ENCODE results near the gene RNF213.
"Not testable (repeated sequence)": the region's sequence is repeated elsewhere in the genome, so short reads cannot be mapped to it uniquely, and the experiment has no call there.

The RNF213 gene

DNA sequence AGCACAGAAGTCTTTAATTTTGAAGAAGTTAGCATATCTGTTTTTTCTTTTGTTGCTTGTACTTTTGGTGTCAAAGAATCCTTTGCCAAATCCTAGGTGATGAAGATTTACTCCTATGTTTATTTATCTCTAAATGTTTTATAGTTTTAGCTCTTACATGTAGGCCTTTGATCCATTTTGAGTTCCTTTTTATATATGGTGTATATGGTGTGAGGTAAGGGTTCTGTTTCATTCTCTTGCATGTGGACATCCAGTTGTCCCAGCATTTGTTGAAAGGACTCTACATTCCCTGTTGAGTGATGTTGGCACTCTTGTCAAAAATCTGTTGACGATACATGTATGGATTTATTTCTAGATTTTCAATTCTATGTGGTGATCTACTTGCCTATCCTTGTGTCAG is 62.2 kb downstream of the RNF213 start:
- no peak for DNase-seq

DNA sequence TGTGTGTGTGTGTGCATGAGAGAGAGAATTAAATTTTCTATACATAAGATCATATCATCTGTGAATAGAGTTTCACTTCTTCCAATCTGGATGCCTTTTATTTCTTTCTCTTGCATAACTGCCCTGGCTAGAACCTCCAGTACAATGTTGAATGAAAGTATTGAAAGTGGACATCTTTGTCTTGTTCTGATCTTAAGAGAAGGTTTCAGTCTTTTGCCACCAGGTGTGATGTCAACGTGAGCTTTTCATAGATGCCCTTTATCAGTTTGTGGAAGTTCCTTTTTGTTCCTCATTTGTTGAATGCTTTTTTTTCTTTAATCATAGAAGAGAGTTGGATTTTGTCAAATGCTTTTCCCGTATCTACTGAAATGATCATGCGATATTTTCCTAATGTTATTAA is 63.3 kb downstream of the RNF213 start:
- DNase-seq = no peak

DNA sequence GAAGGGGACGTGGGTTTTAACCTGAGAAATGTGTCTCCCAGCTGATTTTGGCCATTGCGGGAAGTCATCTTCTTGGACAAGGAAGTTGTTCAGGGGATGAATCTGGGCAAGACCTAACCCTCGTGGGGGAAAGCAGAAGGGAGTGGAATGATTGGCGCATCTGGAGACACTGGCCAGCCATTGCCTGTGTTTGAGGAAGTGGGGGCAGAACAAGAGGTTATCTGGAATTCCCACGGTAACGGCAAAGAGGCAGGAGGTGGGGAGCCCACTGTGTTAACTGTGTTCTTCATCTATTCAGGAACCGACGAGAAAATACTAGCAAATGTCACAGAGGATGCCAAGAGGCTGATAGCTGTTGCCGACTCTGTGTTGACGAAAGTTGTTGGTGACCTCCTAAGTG is 66.9 kb downstream of the RNF213 start:
- no peak for DNase-seq

DNA sequence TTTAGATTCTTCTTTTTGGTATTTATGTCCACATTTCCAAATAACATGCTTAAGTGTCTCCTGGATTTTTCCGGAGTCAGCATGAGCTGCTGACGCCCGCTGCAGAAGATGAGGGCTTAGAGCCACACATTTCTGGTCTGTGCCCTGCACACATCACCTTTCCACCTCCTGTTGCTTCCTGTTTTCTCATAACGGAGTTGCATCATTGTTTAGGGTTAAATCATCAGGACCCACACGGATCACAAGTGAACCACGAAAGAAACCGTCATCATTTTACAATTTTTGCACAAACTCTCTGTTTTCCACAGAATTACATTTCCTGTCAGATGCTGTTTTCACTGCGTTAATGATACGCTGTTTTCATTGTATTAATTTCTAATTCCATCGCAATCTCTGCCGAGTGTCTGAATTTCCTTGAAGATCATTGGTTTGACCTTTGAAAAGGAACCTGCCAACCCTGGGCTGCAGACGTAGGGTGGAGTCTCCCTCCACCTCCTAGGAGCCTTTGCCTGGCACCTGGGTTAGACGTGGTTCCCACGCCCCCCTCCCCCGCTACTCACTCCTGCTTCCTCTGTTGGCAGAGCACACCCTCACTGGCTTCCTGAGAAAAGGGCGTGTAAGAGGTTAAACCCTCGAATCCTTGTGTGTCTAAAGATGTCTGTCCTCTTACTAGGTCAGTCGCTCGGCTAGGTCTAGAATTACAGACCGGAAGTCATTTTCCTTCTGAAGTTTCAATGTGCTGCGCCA is 68.2 kb downstream of the RNF213 start:
- DNase-seq = no peak

DNA sequence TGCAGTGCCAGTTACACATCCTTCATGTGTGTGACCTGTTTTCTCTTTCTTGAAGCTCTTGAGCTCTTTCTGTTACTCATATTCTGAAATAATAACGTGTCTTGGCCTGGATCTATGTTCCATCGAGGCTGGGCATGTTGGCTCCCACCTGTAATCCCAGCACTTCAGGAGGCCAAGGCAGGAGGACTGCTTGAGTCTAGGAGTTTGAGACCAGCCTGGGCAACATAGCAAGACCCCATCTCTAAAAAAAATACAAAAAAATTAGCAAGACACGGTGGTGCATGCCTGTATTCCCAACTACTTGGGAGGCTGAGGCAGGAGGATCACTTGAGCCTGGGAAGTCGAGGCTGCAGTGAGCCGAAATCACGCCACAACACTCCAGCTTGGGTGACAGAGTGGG is 68.8 kb downstream of the RNF213 start:
- DNase-seq = not testable (repeated sequence)

DNA sequence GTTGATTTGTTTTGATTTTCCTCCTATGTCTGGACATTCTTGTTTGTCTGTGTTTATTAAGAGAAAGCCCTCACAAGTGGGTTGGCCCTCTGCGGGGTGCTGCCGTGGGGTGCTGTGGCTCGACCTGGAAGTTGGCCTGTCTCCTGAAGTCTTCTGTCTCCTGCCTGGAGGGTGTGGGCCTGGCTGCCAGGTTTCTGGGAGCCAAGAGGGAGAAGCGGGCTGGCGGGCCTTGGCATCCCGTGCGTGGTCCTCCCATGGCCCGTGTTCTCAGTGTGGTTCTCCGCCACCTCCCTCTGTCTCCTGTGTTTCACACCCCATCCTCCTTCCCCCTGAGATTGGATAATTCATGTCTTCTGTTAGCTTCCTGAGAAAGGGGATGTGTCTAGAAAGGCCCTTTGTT is 69.6 kb downstream of the RNF213 start:
- no peak for DNase-seq

DNA sequence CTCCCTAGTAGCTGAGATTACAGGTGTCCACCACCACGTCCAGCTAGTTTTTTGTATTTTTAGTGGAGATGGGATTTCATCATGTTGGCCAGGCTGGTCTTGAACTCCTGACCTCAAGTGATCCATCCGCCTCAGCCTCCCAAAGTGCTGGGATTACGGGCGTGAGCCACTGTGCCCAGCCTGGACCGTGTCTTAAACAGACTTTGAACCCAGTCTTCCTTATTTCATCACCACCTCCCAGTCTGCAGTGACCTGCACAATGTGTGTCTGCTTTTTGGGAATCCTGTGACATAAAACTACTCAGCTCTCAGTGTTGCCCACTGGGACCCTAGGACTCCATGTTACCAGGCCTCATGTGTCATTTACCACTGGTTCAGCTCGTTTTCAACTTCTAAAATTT is 70.3 kb downstream of the RNF213 start:
- DNase-seq = not testable (repeated sequence)

DNA sequence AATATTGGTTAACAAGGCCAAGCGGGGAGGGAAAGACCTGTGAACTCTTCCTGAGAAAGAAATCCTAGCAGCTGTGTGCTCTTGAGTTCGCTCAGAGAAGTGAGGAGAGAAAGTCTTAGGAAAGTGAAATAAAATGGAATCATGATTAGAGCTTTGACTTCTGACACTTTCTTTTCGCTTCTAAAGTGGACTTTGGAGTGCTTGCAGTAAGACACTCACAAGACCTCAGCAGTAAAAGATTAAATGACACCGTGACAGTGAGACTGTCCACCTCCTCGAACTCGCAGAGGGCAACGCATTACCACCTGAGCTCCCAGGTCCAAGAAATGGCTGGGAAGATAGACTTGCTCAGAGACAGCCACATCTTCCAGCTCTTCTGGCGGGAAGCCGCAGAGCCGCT is 71.2 kb downstream of the RNF213 start:
- DNase-seq = no peak

DNA sequence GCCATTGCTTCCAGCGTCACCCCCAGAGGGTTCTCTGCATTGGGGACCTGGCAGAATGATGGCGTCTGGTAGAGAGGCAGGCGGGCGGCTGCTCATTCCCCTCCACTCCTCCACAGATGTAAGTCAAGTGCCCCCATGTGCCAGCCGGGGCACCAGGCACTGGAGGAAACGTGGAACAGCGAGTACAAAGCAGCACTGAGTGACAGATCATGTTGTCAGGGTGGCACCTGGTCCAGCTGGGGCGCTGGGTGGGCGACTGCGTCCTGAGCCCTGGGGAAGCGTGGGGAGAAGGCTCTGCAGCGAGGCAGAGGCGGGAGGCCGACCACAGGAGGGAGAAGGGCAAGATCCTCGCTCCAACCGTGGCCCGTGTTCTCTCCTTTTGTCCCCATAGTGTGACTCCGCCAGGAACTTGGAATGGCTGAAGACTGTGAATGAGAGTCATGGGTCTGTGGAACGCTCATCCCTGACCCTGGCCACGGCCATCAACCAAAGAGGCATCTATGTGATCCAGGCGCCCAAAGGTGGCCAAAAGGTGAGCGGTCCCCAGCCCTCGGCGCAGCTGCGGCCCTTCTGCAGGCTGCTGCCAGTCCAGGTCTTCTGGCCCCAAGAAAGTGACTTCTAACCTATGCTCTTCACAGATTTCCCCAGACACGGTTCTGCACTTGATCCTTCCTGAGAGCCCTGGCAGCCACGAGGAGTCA is 76.7 kb downstream of the RNF213 start:
- no peak for DNase-seq

DNA sequence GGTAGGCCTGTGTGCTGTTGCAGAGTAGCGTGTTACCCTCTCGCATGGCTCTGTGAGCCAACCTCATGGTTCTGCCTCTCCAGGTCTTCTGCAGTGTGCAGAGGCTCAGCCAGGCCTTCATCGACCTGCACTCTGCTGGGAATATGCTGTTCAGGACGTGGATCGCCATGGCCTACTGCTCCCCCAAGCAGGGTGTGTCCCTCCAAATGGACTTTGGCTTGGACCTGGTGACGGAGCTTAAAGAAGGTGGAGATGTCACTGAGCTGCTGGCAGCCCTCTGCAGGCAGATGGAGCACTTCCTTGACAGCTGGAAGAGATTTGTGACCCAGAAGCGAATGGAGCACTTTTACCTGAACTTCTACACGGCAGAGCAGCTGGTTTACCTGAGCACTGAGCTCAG is 78.5 kb downstream of the RNF213 start:
- no peak for DNase-seq

DNA sequence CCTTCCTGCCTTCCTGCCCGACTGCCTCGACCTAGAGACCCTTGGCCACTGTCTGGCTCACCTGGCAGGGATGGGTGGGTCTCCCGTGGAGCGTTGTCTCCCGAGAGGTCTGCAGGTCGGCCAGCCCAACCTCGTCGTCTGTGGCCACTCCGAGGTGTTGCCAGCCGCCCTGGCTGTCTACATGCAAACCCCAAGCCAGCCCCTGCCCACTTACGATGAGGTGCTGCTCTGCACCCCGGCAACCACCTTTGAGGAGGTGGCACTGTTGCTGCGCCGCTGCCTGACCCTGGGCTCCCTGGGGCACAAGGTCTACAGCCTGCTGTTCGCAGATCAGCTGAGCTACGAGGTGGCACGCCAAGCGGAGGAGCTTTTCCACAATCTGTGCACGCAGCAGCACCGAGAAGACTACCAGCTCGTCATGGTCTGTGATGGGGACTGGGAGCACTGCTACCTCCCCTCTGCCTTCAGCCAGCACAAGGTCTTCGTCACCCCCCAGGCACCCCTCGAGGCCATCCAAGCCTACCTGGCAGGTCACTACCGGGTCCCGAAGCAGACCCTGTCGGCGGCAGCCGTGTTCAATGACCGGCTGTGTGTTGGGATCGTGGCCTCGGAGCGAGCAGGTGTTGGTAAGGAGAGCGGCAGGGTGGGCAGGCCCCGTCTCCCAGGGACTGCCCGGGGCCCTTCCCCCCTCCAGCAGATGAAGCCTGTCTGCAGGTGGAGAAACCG is 79.2 kb downstream of the RNF213 start:
- no peak for DNase-seq

DNA sequence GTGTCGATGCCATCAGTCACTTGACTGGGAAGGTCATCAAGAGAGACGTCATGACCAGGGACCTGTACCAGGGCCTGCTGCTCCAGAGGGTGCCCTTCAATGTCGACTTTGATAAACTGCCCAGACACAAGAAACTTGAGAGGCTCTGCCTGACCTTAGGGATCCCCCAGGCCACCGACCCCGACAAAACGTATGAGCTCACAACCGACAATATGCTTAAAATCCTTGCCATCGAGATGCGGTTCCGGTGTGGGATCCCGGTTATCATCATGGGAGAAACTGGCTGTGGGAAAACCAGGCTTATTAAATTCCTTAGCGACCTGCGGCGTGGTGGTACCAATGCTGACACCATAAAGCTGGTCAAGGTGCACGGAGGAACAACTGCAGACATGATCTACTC is 84.7 kb downstream of the RNF213 start:
- DNase-seq = no peak

DNA sequence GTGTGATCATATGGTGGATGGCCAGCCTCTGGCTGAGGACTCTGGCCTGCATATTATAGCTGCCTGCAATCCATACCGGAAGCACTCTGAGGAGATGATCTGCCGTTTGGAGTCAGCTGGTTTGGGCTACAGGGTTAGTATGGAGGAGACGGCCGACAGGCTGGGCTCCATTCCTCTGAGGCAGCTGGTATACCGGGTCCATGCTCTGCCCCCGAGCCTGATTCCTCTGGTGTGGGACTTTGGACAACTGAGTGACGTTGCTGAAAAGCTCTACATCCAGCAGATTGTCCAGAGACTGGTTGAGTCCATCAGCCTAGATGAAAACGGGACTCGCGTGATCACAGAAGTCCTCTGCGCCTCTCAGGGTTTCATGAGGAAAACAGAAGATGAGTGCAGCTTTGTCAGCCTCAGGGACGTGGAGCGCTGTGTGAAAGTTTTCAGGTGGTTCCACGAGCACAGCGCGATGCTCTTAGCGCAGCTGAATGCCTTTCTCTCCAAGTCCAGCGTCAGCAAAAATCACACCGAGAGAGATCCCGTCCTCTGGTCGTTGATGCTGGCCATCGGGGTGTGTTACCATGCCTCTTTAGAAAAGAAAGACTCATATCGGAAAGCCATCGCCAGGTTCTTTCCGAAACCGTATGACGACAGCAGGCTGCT is 85.3 kb downstream of the RNF213 start:
- no peak for DNase-seq

DNA sequence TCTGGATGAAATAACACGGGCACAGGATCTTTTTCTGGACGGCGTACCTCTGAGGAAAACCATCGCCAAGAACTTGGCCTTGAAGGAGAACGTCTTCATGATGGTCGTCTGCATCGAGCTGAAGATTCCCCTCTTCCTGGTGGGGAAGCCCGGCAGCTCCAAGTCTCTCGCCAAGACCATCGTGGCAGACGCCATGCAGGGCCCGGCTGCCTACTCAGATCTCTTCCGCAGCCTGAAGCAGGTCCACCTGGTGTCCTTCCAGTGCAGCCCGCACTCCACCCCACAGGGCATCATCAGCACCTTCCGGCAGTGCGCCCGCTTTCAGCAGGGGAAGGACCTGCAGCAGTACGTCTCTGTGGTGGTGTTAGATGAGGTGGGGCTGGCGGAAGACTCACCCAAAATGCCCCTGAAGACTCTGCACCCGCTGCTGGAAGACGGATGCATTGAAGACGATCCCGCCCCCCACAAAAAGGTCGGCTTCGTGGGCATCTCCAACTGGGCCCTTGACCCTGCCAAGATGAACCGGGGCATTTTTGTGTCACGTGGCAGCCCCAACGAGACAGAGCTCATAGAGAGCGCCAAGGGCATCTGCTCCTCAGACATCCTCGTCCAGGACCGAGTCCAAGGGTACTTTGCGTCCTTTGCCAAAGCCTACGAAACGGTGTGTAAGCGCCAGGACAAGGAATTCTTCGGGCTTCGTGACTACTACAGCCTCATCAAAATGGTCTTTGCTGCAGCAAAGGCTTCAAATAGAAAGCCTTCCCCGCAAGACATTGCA is 86.0 kb downstream of the RNF213 start:
- no peak for DNase-seq

DNA sequence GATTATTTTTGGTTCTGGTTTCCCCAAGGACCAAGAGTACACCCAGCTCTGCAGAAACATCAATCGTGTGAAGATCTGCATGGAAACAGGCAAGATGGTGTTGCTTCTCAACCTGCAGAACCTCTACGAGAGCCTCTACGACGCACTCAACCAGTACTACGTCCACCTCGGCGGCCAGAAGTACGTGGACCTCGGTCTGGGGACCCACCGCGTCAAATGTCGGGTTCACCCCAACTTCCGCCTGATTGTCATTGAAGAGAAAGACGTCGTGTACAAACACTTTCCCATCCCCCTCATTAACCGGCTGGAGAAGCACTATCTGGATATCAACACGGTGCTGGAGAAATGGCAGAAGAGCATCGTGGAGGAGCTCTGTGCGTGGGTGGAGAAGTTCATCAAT is 86.9 kb downstream of the RNF213 start:
- no peak for DNase-seq

DNA sequence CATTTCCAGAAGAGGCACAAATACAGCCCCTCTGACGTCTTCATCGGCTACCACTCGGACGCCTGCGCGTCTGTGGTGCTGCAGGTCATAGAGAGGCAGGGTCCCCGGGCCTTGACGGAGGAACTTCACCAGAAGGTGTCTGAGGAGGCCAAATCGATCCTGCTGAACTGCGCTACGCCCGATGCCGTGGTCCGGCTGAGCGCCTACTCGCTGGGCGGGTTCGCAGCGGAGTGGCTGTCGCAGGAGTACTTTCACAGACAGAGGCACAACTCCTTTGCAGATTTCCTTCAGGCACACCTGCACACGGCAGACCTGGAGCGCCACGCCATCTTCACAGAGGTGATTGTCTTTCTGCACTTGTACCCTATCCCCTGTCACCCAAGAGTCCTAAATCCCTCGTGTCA is 87.3 kb downstream of the RNF213 start:
- DNase-seq = no peak

DNA sequence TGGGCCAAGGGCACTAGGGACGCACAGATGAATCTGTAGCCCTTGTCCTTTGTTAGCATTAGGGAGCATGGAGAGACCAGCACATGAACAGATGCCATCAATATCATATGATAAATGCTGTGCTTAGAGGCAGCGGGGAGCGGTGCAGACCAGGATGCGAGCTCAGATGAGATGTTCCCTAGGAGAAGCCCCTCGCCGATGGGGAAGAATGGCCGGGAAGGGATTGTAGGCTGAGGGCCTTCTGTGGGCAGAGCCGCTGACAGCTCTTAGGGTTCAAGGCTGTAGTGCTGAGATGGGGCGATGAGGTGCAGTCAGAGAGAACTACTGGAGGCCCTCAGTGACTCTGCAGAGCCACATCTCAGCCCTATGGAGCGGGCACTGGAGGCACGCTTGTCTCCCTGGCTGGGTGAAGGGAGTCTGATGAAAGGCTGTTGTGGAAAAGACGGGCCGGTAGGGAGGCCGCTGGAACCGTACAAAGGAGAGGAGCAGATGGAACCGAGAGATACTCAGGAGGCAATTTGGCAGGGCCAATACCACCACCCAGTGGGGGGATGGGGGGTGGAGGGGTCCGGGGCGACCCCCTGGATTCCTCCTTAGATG is 88.0 kb downstream of the RNF213 start:
- DNase-seq = no peak

DNA sequence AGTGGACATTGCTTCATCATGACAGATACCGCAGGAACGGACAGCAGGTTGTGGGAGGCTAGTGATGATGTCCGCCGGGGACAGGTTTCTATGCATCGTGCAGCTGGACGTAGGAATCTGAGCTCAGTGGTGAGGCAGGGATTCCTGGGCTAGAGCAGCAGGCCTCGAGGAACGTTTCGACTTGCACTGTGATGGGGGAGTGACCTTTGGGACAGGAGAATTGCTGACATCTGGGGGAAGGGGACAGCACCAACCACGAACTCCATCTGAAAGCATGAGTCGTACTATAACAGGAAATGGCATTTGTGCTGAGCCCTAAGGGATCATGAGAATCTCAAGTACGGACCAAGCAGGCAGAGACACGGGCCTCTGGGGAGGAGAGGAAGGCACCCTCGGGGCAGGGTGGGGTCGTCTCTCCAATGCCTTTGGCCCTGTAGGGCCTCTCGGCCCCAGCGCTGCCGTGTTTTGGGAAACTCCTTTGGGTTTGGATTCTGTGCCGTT is 88.5 kb downstream of the RNF213 start:
- peak; percentile 29 for DNase-seq

DNA sequence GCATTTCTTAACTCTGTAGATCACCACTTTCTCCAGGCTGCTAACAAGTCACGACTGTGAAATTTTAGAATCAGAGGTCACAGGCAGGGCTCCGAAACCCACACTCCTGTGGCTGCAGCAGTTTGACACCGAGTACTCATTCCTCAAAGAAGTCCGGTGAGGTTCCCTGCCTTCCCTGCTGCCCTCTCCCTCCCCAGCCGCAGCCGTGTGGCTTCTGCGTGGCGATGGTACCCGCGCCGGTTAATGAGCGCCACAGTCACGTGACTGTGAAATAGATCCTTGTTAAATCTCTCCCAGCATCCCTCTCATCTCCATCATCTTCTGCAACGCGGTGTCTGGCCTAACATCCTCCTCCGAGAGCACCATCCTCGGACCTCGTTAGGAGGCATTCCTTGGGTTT is 89.1 kb downstream of the RNF213 start:
- no peak for DNase-seq

DNA sequence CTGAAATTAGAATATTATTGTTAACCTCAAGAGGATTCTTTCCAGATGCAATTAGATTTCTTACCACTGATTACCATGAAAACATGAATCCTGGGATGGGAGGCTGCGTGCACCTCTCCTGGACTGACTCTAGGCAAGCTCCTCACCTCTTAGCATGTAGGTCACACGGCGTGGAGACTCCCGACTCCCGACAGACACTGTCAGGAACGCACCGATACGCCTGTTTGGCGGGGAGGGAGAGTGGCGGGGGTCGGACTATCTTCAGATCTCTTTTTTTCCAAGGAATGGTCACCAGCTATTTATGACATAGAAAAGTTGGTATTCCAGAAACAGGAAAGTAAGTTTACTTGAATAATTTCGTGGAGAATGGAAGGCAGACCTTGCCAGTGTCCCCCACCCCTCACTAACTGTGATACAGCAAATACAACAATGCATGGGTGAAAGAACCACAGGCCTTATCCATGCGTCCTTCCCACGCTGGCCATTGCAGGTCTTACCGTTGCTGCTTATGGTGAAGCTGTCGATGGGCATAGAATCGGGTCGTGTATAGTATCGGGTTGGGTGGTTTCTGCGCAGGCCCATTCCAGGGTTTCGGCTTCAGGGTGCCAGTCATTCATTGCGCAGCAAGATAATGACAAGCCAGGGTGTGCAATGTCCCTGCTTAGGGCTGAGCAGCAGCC is 91.7 kb downstream of the RNF213 start:
- DNase-seq = no peak

DNA sequence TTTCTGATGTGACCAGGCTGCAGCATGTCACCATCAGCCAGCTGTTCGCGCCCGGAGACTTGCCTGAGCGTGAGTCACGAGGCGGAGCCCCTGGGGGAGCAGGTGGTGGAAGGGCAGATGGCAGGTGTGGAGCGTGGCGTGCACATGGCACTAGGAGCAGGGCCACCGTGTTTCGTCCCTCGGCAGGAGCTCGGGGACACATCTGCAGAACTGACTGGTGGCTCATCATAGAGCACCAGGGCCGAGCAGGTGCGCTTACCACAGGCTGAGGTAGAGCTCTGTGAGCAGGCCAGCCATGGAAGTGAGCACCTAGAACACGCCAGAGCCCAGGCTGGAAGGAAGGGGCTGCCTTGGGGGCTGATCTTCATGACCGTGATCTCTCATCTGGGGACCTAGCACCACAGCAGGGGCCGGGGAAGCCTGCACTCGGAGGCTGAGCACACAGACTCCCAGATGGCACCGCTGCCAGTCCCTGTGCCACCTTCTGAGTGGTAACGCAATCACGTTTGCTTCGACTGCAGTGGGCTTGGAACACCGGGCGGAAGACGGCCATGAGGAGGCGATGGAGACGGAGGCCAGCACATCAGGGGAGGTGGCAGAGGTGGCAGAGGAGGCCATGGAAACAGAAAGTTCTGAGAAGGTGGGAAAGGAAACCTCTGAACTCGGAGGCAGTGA is 92.5 kb downstream of the RNF213 start:
- DNase-seq = no peak

Data from fibroblast of skin of scalp (primary cell).